HG02938 (cell line): Measurements from ENCODE around the gene NPTXR.
"Not testable (repeated sequence)": the region's sequence is repeated elsewhere in the genome, so short reads cannot be mapped to it uniquely, and the experiment has no call there.

ENCODE experiments used
- ATAC-seq: cut with Tn5 transposase; IDR thresholded peaks from one replicate; pipeline ENCODE4 v1.9.1; 2021; ENCODE audit warnings: mild to moderate bottlenecking, moderate library complexity; ENCODE audit not compliant: unreplicated experiment

Gene NPTXR

GRCh38 chr22:38868886-38869381, 25.1 kb upstream of the NPTXR start:
- ATAC-seq: no peak

- no peak for ATAC-seq
Observed at GRCh38 chr22:38868286-38868721, 24.5 kb upstream of the NPTXR start.

- ATAC-seq: no peak
Observed at GRCh38 chr22:38867471-38868285, 23.9 kb upstream of the NPTXR start.

GRCh38 chr22:38867124-38867455, 23.3 kb upstream of the NPTXR start:
- ATAC-seq: no peak

GRCh38 chr22:38866399-38867123, 22.7 kb upstream of the NPTXR start:
- ATAC-seq: no peak

GRCh38 chr22:38866024-38866398, 22.2 kb upstream of the NPTXR start:
- ATAC-seq: no peak

GRCh38 chr22:38865201-38866023, 21.6 kb upstream of the NPTXR start:
- ATAC-seq: no peak

- no peak for ATAC-seq
Observed at GRCh38 chr22:38864361-38865191, 20.7 kb upstream of the NPTXR start.

GRCh38 chr22:38863531-38864131, 19.8 kb upstream of the NPTXR start:
- no peak for ATAC-seq

- no peak for ATAC-seq
Observed at GRCh38 chr22:38862375-38863329, 18.8 kb upstream of the NPTXR start.

GRCh38 chr22:38861927-38862326, 18.1 kb upstream of the NPTXR start:
- ATAC-seq: no peak

GRCh38 chr22:38861170-38861876, 17.5 kb upstream of the NPTXR start:
- no peak for ATAC-seq

- ATAC-seq: no peak
Observed at GRCh38 chr22:38860283-38861169, 16.7 kb upstream of the NPTXR start.

GRCh38 chr22:38859581-38860282, 15.9 kb upstream of the NPTXR start:
- no peak for ATAC-seq

- ATAC-seq: no peak
Observed at GRCh38 chr22:38858492-38858891, 14.7 kb upstream of the NPTXR start.

- not testable (repeated sequence) for ATAC-seq
Observed at GRCh38 chr22:38854476-38854875, 10.6 kb upstream of the NPTXR start.

- ATAC-seq: not testable (repeated sequence)
Observed at GRCh38 chr22:38853883-38854282, 10.1 kb upstream of the NPTXR start.
